Activated CD4-positive, alpha-beta memory T cell treated with anti-CD3 and anti-CD28 coated beads for 36 hours (primary cell): ENCODE data around the gene TUBGCP2. TPM values are rescaled to one million over a fixed set of nuclear protein-coding genes. Genes with fewer than 3 reads are reported as not detected.

Experiments
- CTCF ChIA-PET: fragments of 350-600 bp; sonication (Branson Sonifier 250); formaldehyde crosslinking; loops from one replicate; lab custom pipeline; 2021; ENCODE audit warnings: antibody characterized with exemption, inconsistent platforms; lab: Charles Lee
- POLR2A ChIA-PET: fragments of 350-600 bp; sonication (Branson Sonifier 250); formaldehyde crosslinking; loops from one replicate; lab custom pipeline; 2021; ENCODE audit warnings: antibody characterized with exemption; lab: Charles Lee
- DNase-seq: peaks from one replicate; pipeline ENCODE4 v3.0.0-alpha.2; 2020
- H3K27ac Mint-ChIP-seq: one replicate; pipeline ENCODE4 v1.8.0; 2021; ENCODE audit warnings: mixed read lengths
- H3K27me3 Mint-ChIP-seq: one replicate; pipeline ENCODE4 v1.8.0; 2021; ENCODE audit warnings: mixed read lengths
- H3K36me3 Mint-ChIP-seq: one replicate; pipeline ENCODE4 v1.8.0; 2021; ENCODE audit warnings: mixed read lengths
- H3K4me1 Mint-ChIP-seq: one replicate; pipeline ENCODE4 v1.8.0; 2021; ENCODE audit warnings: low read depth, mixed read lengths
- H3K4me3 Mint-ChIP-seq: one replicate; pipeline ENCODE4 v1.8.0; 2021; ENCODE audit warnings: mild to moderate bottlenecking, mixed read lengths
- H3K9me3 Mint-ChIP-seq: one replicate; pipeline ENCODE4 v1.8.0; 2021; ENCODE audit warnings: mixed read lengths
- intact Hi-C: fragments of 100-400 bp; cut with micrococcal nuclease; formaldehyde crosslinking; loops from one replicate; pipeline ENCODE4 v1.15.1; 2023
- total RNA-seq, 2 experiments: library from RNA; stranded (reverse); gene quantifications; one replicate each; pipeline ENCODE4 v1.2.3, GENCODE V29; 2021

The TUBGCP2 gene
- total RNA-seq, 2 experiments from 2014 or later = 54.5 to 59.1 TPM

GRCh38 chr10:133255323-133255722 is 53.3 kb downstream of the TUBGCP2 start:
- Mint-ChIP-seq H3K27ac (no peak overlapping the region), H3K4me1 (peaks cover 30% of the 10 kb centered on the region), H3K27me3 (peaks cover 2% of the 10 kb centered on the region), H3K9me3 (no peaks in the 10 kb centered on the region), H3K4me3 (no peak overlapping the region), H3K36me3 (peaks cover 2% of the 10 kb centered on the region)
- DNase-seq = no peak
- ChIA-PET CTCF (no interaction called here), POLR2A (no interaction called here)
- intact Hi-C loops = loop anchor here (5.0 kb wide), 1 partner anchor 293 kb away; no protein-coding TSS in a partner anchor

GRCh38 chr10:133254421-133255120 is 54.1 kb downstream of the TUBGCP2 start:
- intact Hi-C loops = loop anchor here (5.0 kb wide), 1 partner anchor 292 kb away; no protein-coding TSS in a partner anchor
- DNase-seq = no peak
- Mint-ChIP-seq H3K27me3 (peaks cover 3% of the 10 kb centered on the region), H3K4me3 (no peak overlapping the region), H3K36me3 (peaks cover 2% of the 10 kb centered on the region), H3K27ac (no peak overlapping the region), H3K9me3 (no peaks in the 10 kb centered on the region), H3K4me1 (peaks cover 23% of the 10 kb centered on the region)
- CTCF ChIA-PET = no interaction called here
- POLR2A ChIA-PET = no interaction called here

GRCh38 chr10:133253361-133253955 is 55.2 kb downstream of the TUBGCP2 start:
- no peak overlapping the region for H3K4me3 Mint-ChIP-seq
- peaks cover 1% of the 10 kb centered on the region for H3K27me3 Mint-ChIP-seq
- intact Hi-C loops = no loop called here
- DNase-seq = no peak
- H3K27ac Mint-ChIP-seq = no peak overlapping the region
- peaks cover 15% of the 10 kb centered on the region for H3K4me1 Mint-ChIP-seq
- no peaks in the 10 kb centered on the region for H3K36me3 Mint-ChIP-seq
- CTCF ChIA-PET = no interaction called here
- H3K9me3 Mint-ChIP-seq = no peaks in the 10 kb centered on the region
- POLR2A ChIA-PET = no interaction called here

- DNase-seq = no peak
- H3K27ac Mint-ChIP-seq = no peak overlapping the region
- POLR2A ChIA-PET = no interaction called here
- no peaks in the 10 kb centered on the region for H3K9me3 Mint-ChIP-seq
- H3K27me3 Mint-ChIP-seq = peaks cover 1% of the 10 kb centered on the region
- H3K4me3 Mint-ChIP-seq = no peak overlapping the region
- intact Hi-C loops = no loop called here
- no peaks in the 10 kb centered on the region for H3K36me3 Mint-ChIP-seq
- H3K4me1 Mint-ChIP-seq = peaks cover 3% of the 10 kb centered on the region
- CTCF ChIA-PET = no interaction called here
Observed at GRCh38 chr10:133252223-133252552, 56.5 kb downstream of the TUBGCP2 start.

- Mint-ChIP-seq H3K4me1 (no peaks in the 10 kb centered on the region), H3K27ac (no peak overlapping the region), H3K36me3 (no peaks in the 10 kb centered on the region), H3K27me3 (peaks cover 1% of the 10 kb centered on the region), H3K9me3 (no peaks in the 10 kb centered on the region), H3K4me3 (no peak overlapping the region)
- CTCF ChIA-PET = no interaction called here
- no peak for DNase-seq
- intact Hi-C loops = no loop called here
- POLR2A ChIA-PET = no interaction called here
Observed at GRCh38 chr10:133251388-133252222, 57.1 kb downstream of the TUBGCP2 start.

GRCh38 chr10:133249975-133250754 is 58.5 kb downstream of the TUBGCP2 start:
- intact Hi-C loops = no loop called here
- no peak for DNase-seq
- no peak overlapping the region for H3K4me3 Mint-ChIP-seq
- peaks cover 1% of the 10 kb centered on the region for H3K27me3 Mint-ChIP-seq
- ChIA-PET CTCF (no interaction called here), POLR2A (no interaction called here)
- H3K36me3 Mint-ChIP-seq = no peaks in the 10 kb centered on the region
- no peaks in the 10 kb centered on the region for H3K9me3 Mint-ChIP-seq
- H3K27ac Mint-ChIP-seq = no peak overlapping the region
- H3K4me1 Mint-ChIP-seq = no peaks in the 10 kb centered on the region

GRCh38 chr10:133249094-133249780 is 59.4 kb downstream of the TUBGCP2 start:
- POLR2A ChIA-PET = no interaction called here
- no peaks in the 10 kb centered on the region for H3K36me3 Mint-ChIP-seq
- intact Hi-C loops = no loop called here
- no peak for DNase-seq
- H3K4me3 Mint-ChIP-seq = no peak overlapping the region
- CTCF ChIA-PET = no interaction called here
- H3K27me3 Mint-ChIP-seq = peaks cover 1% of the 10 kb centered on the region
- no peaks in the 10 kb centered on the region for H3K4me1 Mint-ChIP-seq
- H3K9me3 Mint-ChIP-seq = no peaks in the 10 kb centered on the region
- no peak overlapping the region for H3K27ac Mint-ChIP-seq

GRCh38 chr10:133248334-133248715 is 60.3 kb downstream of the TUBGCP2 start:
- Mint-ChIP-seq H3K36me3 (no peaks in the 10 kb centered on the region), H3K9me3 (no peaks in the 10 kb centered on the region), H3K4me3 (no peak overlapping the region), H3K4me1 (no peaks in the 10 kb centered on the region), H3K27me3 (peaks cover 1% of the 10 kb centered on the region), H3K27ac (no peak overlapping the region)
- ChIA-PET POLR2A (no interaction called here), CTCF (no interaction called here)
- DNase-seq = no peak
- intact Hi-C loops = no loop called here

- Mint-ChIP-seq H3K9me3 (no peaks in the 10 kb centered on the region), H3K4me1 (no peaks in the 10 kb centered on the region), H3K27me3 (peaks cover 6% of the 10 kb centered on the region), H3K27ac (no peak overlapping the region), H3K4me3 (no peak overlapping the region), H3K36me3 (no peaks in the 10 kb centered on the region)
- DNase-seq = no peak
- intact Hi-C loops = no loop called here
- CTCF ChIA-PET = no interaction called here
- POLR2A ChIA-PET = no interaction called here
Observed at GRCh38 chr10:133247681-133248333, 60.9 kb downstream of the TUBGCP2 start.

GRCh38 chr10:133246236-133246626 is 62.4 kb downstream of the TUBGCP2 start:
- no peak for DNase-seq
- H3K4me1 Mint-ChIP-seq = peaks cover 11% of the 10 kb centered on the region
- ChIA-PET POLR2A (no interaction called here), CTCF (no interaction called here)
- no peak overlapping the region for H3K4me3 Mint-ChIP-seq
- H3K36me3 Mint-ChIP-seq = no peaks in the 10 kb centered on the region
- intact Hi-C loops = no loop called here
- peaks cover 17% of the 10 kb centered on the region for H3K27me3 Mint-ChIP-seq
- no peaks in the 10 kb centered on the region for H3K9me3 Mint-ChIP-seq
- H3K27ac Mint-ChIP-seq = no peak overlapping the region

GRCh38 chr10:133245439-133246235 is 63.0 kb downstream of the TUBGCP2 start:
- Mint-ChIP-seq H3K27ac (no peak overlapping the region), H3K36me3 (no peaks in the 10 kb centered on the region), H3K9me3 (no peaks in the 10 kb centered on the region), H3K27me3 (peaks cover 22% of the 10 kb centered on the region), H3K4me1 (peaks cover 17% of the 10 kb centered on the region), H3K4me3 (no peak overlapping the region)
- POLR2A ChIA-PET = no interaction called here
- no peak for DNase-seq
- CTCF ChIA-PET = interaction anchor here (0.6 kb wide), 1 partner anchor 102 kb away, joined by 3 read pairs; no protein-coding TSS in a partner anchor
- intact Hi-C loops = no loop called here
